Measurements from ENCODE around the gene STEAP1B.
"Not testable (repeated sequence)": the region's sequence is repeated elsewhere in the genome, so short reads cannot be mapped to it uniquely, and the experiment has no call there.

Gene STEAP1B

DNA sequence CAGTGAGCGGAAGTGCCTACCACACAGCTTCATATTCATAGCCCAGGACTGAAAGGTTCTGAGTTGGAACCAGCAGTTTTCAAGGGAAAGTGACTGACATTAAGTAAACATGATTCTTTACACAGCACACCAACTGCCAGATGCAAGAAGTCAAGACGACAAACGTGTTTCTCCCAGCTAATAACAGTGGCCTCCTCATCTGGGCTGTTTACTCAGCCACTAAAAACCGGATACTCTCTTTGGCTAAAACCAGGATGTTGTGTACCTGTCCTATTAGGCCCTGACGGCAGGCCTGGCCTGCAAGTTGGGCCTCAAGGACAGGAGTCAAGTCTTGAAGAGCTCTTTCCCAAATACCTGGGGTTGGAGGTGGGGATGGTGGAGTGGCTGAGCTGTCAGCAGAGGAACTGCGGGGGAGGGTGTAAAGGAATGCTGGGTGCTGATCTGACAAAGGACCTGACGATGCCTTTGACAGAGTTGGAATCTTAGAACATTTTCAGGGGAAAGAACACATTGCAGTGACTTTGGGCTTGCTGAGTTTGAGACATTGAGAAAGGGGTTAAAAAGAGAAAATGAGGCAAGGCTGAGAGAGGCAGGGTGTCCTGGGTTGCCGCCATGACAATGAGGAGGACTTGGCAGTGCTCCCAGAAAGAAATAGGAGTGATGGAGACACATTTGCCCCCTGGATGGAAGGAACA is 57.7 kb downstream of the STEAP1B start:
- Histone ChIP-seq H3K36me3 (no peaks in the 10 kb centered on the region), H3K4me3 (no peak overlapping the region), H3K27me3 (no peaks in the 10 kb centered on the region), H3K9me3 (no peaks in the 10 kb centered on the region), H3K4me1 (peaks cover 0 to 17% (median 14%) of the 10 kb centered on the region in 4 donors), H3K27ac (no peak overlapping the region)
- intact Hi-C loops (cut with DNase I; ENCODE audit: low total_unique reads) = no loop called here
- TF ChIP-seq, protein P1, sequence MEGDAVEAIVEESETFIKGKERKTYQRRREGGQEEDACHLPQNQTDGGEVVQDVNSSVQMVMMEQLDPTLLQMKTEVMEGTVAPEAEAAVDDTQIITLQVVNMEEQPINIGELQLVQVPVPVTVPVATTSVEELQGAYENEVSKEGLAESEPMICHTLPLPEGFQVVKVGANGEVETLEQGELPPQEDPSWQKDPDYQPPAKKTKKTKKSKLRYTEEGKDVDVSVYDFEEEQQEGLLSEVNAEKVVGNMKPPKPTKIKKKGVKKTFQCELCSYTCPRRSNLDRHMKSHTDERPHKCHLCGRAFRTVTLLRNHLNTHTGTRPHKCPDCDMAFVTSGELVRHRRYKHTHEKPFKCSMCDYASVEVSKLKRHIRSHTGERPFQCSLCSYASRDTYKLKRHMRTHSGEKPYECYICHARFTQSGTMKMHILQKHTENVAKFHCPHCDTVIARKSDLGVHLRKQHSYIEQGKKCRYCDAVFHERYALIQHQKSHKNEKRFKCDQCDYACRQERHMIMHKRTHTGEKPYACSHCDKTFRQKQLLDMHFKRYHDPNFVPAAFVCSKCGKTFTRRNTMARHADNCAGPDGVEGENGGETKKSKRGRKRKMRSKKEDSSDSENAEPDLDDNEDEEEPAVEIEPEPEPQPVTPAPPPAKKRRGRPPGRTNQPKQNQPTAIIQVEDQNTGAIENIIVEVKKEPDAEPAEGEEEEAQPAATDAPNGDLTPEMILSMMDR (IDR thresholded peaks at IDR 0.05) = no peak
- no peak for DNase-seq

DNA sequence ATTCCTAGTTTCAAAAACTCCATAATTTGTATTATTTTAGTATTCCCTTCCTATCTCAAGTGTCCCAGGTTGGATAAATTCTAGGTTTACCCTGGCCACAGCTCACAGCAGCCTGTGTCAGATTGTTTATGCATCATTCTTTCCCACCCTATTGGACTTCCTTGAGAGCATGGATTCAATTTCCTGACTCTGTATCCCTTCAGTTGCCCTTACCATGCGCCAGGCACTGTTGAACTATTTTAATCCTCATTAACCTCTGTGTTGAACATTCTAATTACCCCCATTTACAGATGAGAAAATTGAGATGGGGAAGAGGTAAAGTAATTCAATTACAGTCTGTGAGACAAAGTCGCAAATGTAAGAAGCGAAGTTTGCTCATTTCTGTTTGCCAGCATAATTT is 58.8 kb downstream of the STEAP1B start:
- H3K4me3 ChIP-seq = no peak overlapping the region
- H3K4me1 ChIP-seq = peaks cover 0 to 17% (median 14%) of the 10 kb centered on the region in 4 donors
- no peak for DNase-seq
- intact Hi-C loops (cut with DNase I; ENCODE audit: low total_unique reads) = no loop called here
- H3K27me3 ChIP-seq = no peaks in the 10 kb centered on the region
- no peaks in the 10 kb centered on the region for H3K36me3 ChIP-seq
- TF ChIP-seq, protein P1 (IDR thresholded peaks at IDR 0.05) = no peak
- no peak overlapping the region for H3K27ac ChIP-seq
- H3K9me3 ChIP-seq = no peaks in the 10 kb centered on the region

DNA sequence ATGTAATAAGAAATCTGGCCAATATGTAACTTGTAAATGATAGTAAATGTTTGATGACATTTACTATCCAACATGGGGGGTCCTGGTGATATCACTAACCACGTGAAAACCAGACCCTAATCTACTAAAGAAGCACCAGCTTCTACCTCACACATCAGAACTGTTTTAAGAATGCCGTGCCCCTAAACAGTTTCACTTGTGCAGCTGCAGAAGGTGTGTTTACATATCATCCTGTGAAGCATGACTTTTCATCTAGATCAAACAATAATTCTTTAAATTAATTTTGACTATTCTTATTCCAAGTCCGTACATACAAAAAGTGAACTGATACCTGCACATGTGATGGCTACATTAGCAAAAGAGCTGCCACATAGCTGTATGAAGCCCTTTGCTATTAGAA is 61.0 kb downstream of the STEAP1B start:
- no peak overlapping the region for H3K27ac ChIP-seq
- no peaks in the 10 kb centered on the region for H3K9me3 ChIP-seq
- intact Hi-C loops (cut with DNase I; ENCODE audit: low total_unique reads) = no loop called here
- DNase-seq = no peak
- no peaks in the 10 kb centered on the region for H3K27me3 ChIP-seq
- no peaks in the 10 kb centered on the region for H3K36me3 ChIP-seq
- no peak overlapping the region for H3K4me3 ChIP-seq
- no peaks in the 10 kb centered on the region for H3K4me1 ChIP-seq
- TF ChIP-seq, protein P1 (IDR thresholded peaks at IDR 0.05) = no peak

DNA sequence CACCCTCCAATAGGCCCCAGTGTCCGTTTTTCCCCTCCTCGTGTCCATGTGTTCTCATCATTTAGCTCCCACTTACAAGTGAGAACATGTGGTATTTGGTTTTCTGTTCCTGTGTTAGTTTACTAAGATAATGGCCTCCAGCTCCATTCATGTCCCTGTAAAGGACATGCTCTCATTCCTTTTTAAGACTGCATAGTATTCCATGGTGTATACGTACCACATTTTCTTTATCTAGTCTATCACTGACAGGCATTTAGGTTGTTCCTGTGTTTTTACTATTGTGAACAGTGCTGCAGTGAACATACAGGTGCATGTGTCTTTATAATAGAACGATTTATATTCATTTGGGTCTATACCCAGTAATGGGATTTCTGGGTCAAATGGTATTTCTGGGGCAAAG is 63.4 kb downstream of the STEAP1B start:
- DNase-seq; H3K36me3 ChIP-seq; H3K4me1 ChIP-seq; intact Hi-C loops (cut with DNase I; ENCODE audit: low total_unique reads); H3K9me3 ChIP-seq; H3K4me3 ChIP-seq; H3K27ac ChIP-seq; H3K27me3 ChIP-seq: not testable (repeated sequence)

DNA sequence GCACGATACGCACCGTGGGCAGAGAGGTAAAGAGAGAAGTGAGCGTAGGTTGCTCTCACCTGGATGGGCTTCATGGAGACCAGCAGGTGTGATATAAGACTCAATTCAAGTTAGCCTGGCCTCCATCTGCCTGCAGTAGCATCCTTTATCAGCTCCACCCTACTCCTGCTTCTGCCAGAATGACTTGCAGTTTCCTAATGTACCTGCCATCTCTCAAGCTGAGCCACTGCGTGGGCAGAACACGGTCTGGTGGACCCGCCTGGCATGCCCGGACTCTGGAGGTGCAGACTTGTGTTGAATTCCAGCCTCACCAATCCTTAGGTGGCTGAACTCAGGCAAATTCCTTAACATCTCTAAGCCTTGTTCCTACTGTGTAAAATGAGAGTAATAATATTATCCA is 64.3 kb downstream of the STEAP1B start:
- TF ChIP-seq, protein P1 (IDR thresholded peaks at IDR 0.05) = no peak
- Histone ChIP-seq H3K36me3 (no peaks in the 10 kb centered on the region), H3K27me3 (no peaks in the 10 kb centered on the region), H3K4me1 (no peaks in the 10 kb centered on the region), H3K9me3 (no peaks in the 10 kb centered on the region), H3K4me3 (no peak overlapping the region), H3K27ac (no peak overlapping the region)
- DNase-seq = no peak
- intact Hi-C loops (cut with DNase I; ENCODE audit: low total_unique reads) = no loop called here

DNA sequence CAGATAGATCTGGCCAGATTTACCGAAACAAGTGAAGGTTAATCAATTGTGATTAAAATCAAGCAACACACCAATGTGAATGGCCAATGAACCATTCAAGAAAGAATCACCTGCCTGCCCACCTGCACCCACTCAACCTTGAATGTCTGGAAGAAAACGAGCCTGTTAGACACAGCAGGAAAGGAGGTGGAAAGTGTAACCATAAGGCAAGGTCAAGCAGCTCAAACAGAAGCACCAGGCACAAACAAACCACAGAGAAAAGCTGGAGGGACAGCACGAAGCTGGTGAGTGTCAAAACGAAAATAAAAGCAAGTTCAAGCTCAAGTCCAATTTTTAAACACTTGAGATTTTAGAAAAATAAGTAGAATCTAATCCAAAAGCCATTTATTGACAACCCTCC is 64.9 kb downstream of the STEAP1B start:
- intact Hi-C loops (cut with DNase I; ENCODE audit: low total_unique reads) = no loop called here
- DNase-seq = no peak
- no peaks in the 10 kb centered on the region for H3K36me3 ChIP-seq
- H3K4me1 ChIP-seq = no peaks in the 10 kb centered on the region
- TF ChIP-seq, protein P1 (IDR thresholded peaks at IDR 0.05) = no peak
- no peak overlapping the region for H3K27ac ChIP-seq
- H3K9me3 ChIP-seq = no peaks in the 10 kb centered on the region
- no peak overlapping the region for H3K4me3 ChIP-seq
- no peaks in the 10 kb centered on the region for H3K27me3 ChIP-seq
